ENCODE results near the gene PLAC8L1.

DNA sequence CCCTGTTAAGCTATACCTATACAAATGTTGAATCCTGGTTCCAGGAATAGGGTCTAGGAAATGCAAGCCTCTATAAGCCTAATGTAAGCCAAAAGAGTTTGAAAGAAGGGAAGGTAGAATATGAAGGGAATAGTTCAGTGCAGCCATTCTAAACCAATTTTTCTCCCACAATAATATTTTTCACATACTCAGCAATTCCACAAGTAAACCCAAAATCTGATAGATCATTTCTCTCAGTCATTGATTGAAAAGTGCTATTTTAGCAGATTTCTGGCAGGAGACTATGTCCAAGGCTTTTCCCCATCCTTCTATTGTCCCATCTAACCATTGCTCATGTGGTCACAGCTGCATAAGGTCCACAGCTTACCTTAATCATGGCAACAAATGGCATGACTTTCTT lies 20.7 kb upstream of the PLAC8L1 start:
- TF ChIP-seq, protein P1, sequence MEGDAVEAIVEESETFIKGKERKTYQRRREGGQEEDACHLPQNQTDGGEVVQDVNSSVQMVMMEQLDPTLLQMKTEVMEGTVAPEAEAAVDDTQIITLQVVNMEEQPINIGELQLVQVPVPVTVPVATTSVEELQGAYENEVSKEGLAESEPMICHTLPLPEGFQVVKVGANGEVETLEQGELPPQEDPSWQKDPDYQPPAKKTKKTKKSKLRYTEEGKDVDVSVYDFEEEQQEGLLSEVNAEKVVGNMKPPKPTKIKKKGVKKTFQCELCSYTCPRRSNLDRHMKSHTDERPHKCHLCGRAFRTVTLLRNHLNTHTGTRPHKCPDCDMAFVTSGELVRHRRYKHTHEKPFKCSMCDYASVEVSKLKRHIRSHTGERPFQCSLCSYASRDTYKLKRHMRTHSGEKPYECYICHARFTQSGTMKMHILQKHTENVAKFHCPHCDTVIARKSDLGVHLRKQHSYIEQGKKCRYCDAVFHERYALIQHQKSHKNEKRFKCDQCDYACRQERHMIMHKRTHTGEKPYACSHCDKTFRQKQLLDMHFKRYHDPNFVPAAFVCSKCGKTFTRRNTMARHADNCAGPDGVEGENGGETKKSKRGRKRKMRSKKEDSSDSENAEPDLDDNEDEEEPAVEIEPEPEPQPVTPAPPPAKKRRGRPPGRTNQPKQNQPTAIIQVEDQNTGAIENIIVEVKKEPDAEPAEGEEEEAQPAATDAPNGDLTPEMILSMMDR (IDR thresholded peaks at IDR 0.05; ENCODE audit: insufficient read depth, low read depth, low read length): no peak
- no peak for TF ChIP-seq EZH2 (IDR thresholded peaks at IDR 0.05; ENCODE audit: insufficient read depth, low read length)
